Measurements from ENCODE around the gene PHRF1. TPM values are rescaled to one million over a fixed set of nuclear protein-coding genes. Genes with fewer than 3 reads are reported as not detected.
A peak's percentile ranks its signal among the peaks of the same experiment; 100 is the strongest.

PHRF1 gene
- total and polyA plus RNA-seq, 9 of the 15 experiments (the other 6 are each of a cell fraction or from before 2014, with no cell fraction given), result 0.07 to 37.2 (median 7.7) TPM

DNA sequence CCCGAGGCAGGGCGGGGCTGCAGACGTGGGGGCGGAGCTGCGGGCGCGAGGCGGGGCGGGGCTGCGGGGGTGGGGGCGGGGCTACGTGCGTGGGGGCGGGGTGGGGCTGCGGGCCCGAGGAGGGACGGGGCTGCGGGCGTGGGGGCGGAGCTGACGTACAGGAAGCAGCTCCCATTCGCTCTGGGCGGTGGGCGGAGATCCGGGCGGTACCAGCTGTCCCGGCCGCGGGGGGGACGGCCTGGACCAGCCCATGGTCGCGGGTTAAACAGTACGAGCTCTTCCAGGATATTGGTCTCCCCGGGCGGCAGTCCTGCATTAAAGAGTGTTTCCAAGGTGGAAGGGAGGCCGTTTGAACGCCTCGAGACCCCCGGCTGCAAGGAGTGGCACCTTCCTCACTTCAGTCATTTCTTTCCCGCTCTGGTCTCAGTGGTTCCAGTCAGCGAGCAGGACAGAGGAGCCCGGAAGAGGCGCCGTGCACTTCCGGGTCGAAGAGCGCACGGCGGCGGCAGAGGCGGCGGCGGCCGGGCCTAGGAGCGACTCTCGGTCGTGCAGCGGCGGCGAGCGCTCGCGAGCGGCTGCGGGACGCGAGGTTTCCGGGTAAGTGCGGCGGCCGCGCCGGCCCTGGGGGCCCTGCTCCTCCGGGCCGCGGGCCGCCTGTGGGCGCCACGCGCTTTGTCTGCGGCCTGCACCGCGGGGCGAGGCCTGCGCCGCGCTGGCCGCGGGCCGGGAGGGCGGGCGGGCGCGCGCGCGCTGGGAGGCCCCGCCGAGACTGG is at the start of gene PHRF1 (continued):
- TF ChIP-seq, protein P1, sequence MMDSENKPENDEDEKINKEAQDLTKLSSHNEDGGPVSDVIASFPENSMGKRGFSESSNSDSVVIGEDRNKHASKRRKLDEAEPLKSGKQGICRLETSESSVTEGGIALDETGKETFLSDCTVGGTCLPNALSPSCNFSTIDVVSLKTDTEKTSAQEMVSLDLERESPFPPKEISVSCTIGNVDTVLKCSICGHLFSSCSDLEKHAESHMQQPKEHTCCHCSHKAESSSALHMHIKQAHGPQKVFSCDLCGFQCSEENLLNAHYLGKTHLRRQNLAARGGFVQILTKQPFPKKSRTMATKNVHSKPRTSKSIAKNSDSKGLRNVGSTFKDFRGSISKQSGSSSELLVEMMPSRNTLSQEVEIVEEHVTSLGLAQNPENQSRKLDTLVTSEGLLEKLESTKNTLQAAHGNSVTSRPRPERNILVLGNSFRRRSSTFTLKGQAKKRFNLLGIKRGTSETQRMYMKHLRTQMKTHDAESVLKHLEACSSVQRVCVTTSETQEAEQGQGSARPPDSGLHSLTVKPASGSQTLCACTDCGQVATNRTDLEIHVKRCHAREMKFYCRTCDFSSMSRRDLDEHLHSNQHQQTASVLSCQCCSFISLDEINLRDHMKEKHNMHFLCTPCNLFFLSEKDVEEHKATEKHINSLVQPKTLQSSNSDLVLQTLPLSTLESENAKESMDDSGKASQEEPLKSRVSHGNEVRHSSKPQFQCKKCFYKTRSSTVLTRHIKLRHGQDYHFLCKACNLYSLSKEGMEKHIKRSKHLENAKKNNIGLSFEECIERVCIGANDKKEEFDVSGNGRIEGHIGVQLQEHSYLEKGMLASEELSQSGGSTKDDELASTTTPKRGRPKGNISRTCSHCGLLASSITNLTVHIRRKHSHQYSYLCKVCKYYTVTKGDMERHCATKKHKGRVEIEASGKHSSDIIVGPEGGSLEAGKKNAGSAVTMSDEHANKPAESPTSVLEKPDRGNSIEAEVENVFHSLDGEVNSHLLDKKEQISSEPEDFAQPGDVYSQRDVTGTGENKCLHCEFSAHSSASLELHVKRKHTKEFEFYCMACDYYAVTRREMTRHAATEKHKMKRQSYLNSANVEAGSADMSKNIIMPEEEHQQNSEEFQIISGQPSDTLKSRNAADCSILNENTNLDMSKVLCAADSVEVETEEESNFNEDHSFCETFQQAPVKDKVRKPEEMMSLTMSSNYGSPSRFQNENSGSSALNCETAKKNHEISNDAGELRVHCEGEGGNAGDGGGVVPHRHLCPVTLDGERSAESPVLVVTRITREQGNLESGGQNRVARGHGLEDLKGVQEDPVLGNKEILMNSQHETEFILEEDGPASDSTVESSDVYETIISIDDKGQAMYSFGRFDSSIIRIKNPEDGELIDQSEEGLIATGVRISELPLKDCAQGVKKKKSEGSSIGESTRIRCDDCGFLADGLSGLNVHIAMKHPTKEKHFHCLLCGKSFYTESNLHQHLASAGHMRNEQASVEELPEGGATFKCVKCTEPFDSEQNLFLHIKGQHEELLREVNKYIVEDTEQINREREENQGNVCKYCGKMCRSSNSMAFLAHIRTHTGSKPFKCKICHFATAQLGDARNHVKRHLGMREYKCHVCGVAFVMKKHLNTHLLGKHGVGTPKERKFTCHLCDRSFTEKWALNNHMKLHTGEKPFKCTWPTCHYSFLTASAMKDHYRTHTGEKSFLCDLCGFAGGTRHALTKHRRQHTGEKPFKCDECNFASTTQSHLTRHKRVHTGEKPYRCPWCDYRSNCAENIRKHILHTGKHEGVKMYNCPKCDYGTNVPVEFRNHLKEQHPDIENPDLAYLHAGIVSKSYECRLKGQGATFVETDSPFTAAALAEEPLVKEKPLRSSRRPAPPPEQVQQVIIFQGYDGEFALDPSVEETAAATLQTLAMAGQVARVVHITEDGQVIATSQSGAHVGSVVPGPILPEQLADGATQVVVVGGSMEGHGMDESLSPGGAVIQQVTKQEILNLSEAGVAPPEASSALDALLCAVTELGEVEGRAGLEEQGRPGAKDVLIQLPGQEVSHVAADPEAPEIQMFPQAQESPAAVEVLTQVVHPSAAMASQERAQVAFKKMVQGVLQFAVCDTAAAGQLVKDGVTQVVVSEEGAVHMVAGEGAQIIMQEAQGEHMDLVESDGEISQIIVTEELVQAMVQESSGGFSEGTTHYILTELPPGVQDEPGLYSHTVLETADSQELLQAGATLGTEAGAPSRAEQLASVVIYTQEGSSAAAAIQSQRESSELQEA (IDR thresholded peaks at IDR 0.05; ENCODE audit: low read depth), result no peak; the same call in 1 of the 2 replicates
- TF ChIP-seq ZBTB7A (IDR thresholded peaks at IDR 0.05; ENCODE audit: borderline replicate concordance, control insufficient read depth, low read depth, low read length) (no peak), ZSCAN32 (CRISPR knock-in tag; IDR thresholded peaks at IDR 0.05) (no peak), CBX3 (IDR thresholded peaks at IDR 0.05; ENCODE audit: borderline replicate concordance in 1 of 2, low read length in 2 of 2) (no peak), SRSF3 (IDR thresholded peaks at IDR 0.05; ENCODE audit: insufficient read depth, low read length) (no peak), HNRNPL (IDR thresholded peaks at IDR 0.05; ENCODE audit: low read depth, low read length) (no peak), NR2C1 (IDR thresholded peaks at IDR 0.05) (peak; percentile 98), NR2C1 (tag; IDR thresholded peaks at IDR 0.05) (peak; percentile 98), NFIX (CRISPR knock-in tag; IDR thresholded peaks at IDR 0.05; ENCODE audit: low read depth) (no peak), SMAD2 (IDR thresholded peaks at IDR 0.05; ENCODE audit: low read depth, low read length) (no peak), ZNF586 (CRISPR knock-in tag; conservative IDR thresholded peaks at IDR 0.05) (no peak), RNF2 (IDR thresholded peaks at IDR 0.05) (peak; percentile 45; the same call in 1 of the 2 replicates), ZNF584 (CRISPR knock-in tag; IDR thresholded peaks at IDR 0.05; ENCODE audit: low read depth) (no peak), ZNF134 (CRISPR knock-in tag; conservative IDR thresholded peaks at IDR 0.05) (no peak), ZKSCAN3 (CRISPR knock-in tag; IDR thresholded peaks at IDR 0.05) (no peak)
- TF ChIP-seq, protein P2, sequence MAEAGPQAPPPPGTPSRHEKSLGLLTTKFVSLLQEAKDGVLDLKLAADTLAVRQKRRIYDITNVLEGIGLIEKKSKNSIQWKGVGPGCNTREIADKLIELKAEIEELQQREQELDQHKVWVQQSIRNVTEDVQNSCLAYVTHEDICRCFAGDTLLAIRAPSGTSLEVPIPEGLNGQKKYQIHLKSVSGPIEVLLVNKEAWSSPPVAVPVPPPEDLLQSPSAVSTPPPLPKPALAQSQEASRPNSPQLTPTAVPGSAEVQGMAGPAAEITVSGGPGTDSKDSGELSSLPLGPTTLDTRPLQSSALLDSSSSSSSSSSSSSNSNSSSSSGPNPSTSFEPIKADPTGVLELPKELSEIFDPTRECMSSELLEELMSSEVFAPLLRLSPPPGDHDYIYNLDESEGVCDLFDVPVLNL (CRISPR knock-in tag; IDR thresholded peaks at IDR 0.05; ENCODE audit: low read depth), result no peak
- TF ChIP-seq, protein P3, sequence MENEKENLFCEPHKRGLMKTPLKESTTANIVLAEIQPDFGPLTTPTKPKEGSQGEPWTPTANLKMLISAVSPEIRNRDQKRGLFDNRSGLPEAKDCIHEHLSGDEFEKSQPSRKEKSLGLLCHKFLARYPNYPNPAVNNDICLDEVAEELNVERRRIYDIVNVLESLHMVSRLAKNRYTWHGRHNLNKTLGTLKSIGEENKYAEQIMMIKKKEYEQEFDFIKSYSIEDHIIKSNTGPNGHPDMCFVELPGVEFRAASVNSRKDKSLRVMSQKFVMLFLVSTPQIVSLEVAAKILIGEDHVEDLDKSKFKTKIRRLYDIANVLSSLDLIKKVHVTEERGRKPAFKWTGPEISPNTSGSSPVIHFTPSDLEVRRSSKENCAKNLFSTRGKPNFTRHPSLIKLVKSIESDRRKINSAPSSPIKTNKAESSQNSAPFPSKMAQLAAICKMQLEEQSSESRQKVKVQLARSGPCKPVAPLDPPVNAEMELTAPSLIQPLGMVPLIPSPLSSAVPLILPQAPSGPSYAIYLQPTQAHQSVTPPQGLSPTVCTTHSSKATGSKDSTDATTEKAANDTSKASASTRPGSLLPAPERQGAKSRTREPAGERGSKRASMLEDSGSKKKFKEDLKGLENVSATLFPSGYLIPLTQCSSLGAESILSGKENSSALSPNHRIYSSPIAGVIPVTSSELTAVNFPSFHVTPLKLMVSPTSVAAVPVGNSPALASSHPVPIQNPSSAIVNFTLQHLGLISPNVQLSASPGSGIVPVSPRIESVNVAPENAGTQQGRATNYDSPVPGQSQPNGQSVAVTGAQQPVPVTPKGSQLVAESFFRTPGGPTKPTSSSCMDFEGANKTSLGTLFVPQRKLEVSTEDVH (IDR thresholded peaks at IDR 0.05; ENCODE audit: low read depth, partially characterized antibody), result peak; percentile 94

All from K562 (cell line).